ENCODE measurements around the gene TSC22D2. TPM values are rescaled to one million over a fixed set of nuclear protein-coding genes. Genes with fewer than 3 reads are reported as not detected.

The TSC22D2 gene
- total and polyA plus RNA-seq, 2 of the 4 experiments (the other 2 are of a cell fraction), result 12.2 to 20.5 TPM

DNA sequence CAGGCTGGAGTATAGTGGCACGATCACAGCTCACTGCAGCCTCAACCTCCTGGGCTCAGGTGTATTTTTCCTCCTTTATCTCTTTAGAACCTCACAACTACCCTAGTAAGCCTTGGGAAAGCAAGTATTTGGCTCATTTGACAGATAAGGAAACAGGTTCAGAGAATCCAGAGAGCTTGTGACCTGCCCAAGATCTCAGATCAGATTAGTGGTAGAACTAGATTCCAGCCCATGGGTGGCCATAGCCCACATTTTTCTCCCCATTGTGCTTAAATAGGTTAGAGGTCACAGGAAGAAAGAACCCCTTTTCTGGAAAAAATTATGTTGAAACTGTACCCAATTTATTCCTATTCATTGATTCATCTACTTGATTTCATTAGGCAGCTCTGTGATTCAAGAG is 64.3 kb downstream of the TSC22D2 start:
- H4K8ac ChIP-seq (ENCODE audit: low read depth in 2 of 2, low read length in 2 of 2), result no peak overlapping the region
- H3K9ac ChIP-seq (ENCODE audit: low read depth, low read length), result no peak overlapping the region
- no peak overlapping the region for H2BK15ac ChIP-seq (ENCODE audit: low read depth, low read length)
- peaks cover 4% of the 10 kb centered on the region; the same call in 1 of the 2 replicates for H3K9me1 ChIP-seq (ENCODE audit: insufficient read depth, low read length)
- no peak overlapping the region for H3K4ac ChIP-seq (ENCODE audit: low read depth, low read length)
- H4K91ac ChIP-seq (ENCODE audit: insufficient read depth, low read depth, low read length), result no peak overlapping the region
- no peak overlapping the region for H2AFZ ChIP-seq (replicated peaks; ENCODE audit: low read length, poor library complexity)
- H3K27ac ChIP-seq (ENCODE audit: insufficient read depth, low read length), result no peak overlapping the region
- DNase-seq, result no peak
- in situ Hi-C loops (cut with MboI; ENCODE audit: low sequenced_read_pairs) (no loop called here), intact Hi-C loops (cut with micrococcal nuclease) (no loop called here), dilution Hi-C loops (cut with HindIII; ENCODE audit: low sequenced_read_pairs, unreplicated experiment) (no loop called here)
- peaks cover 0 to under 1% of the 10 kb centered on the region in 2 experiments; a peak in 2 of 4 replicates for H3K79me1 ChIP-seq (ENCODE audit: low read depth in 1 of 2, low read length in 2 of 2)
- POLR2A ChIA-PET (ENCODE audit: unreplicated experiment), result no interaction called here
- no peak overlapping the region for H2AK9ac ChIP-seq (replicated peaks; ENCODE audit: low read depth, low read length, poor library complexity)
- no peak overlapping the region for H3K18ac ChIP-seq (ENCODE audit: low read depth, low read length)
- H3K36me3 ChIP-seq (ENCODE audit: control insufficient read depth, insufficient read depth, low read length), result no peaks in the 10 kb centered on the region
- H3K9me3 ChIP-seq (ENCODE audit: control insufficient read depth, insufficient read depth, low read length), result peaks cover 2% of the 10 kb centered on the region; the same call in 1 of the 2 replicates
- peaks cover 7% of the 10 kb centered on the region for H3K4me1 ChIP-seq (ENCODE audit: control insufficient read depth, insufficient read depth, low read length)
- no peak overlapping the region for H3K4me3 ChIP-seq (ENCODE audit: insufficient read depth, low read depth, low read length)
- H2BK120ac ChIP-seq (ENCODE audit: low read depth, low read length), result no peak overlapping the region
- no peak overlapping the region for H4K5ac ChIP-seq (ENCODE audit: low read depth, low read length)
- H3K4me2 ChIP-seq (ENCODE audit: low read depth, low read length), result no peak overlapping the region
- H2AK5ac ChIP-seq (ENCODE audit: low read depth, low read length), result no peak overlapping the region
- BruUV-seq (replicated peaks), result no TSS peak
- no peak overlapping the region for H3K56ac ChIP-seq (ENCODE audit: extremely low read depth, insufficient read depth, low read length)
- TF ChIP-seq BHLHE40 (IDR thresholded peaks at IDR 0.05; ENCODE audit: low read depth, low read length), result no peak
- no peak for TF ChIP-seq SMC3 (IDR thresholded peaks at IDR 0.05; ENCODE audit: low read depth, low read length)
- TF ChIP-seq MAFK (IDR thresholded peaks at IDR 0.05; ENCODE audit: low read depth, low read length), result no peak
- no peak for TF ChIP-seq FOS (IDR thresholded peaks at IDR 0.05; ENCODE audit: low read depth, low read length)
- no peak for TF ChIP-seq RFX5 (IDR thresholded peaks at IDR 0.05; ENCODE audit: low read depth, low read length)
- TF ChIP-seq ELK1 (IDR thresholded peaks at IDR 0.05; ENCODE audit: borderline replicate concordance, low read depth, low read length), result no peak
- TF ChIP-seq NFE2L2 (IDR thresholded peaks at IDR 0.05; ENCODE audit: low read depth, low read length), result no peak
- no peak for TF ChIP-seq MAZ (IDR thresholded peaks at IDR 0.05; ENCODE audit: borderline replicate concordance, low read depth, low read length)
- TF ChIP-seq CEBPB (IDR thresholded peaks at IDR 0.05; ENCODE audit: low read depth, low read length), result no peak
- no peak for TF ChIP-seq RCOR1 (IDR thresholded peaks at IDR 0.05; ENCODE audit: insufficient replicate concordance, low read length)
- no peak for TF ChIP-seq MXI1 (IDR thresholded peaks at IDR 0.05; ENCODE audit: borderline replicate concordance, low read depth, low read length)
- TF ChIP-seq, protein P1, sequence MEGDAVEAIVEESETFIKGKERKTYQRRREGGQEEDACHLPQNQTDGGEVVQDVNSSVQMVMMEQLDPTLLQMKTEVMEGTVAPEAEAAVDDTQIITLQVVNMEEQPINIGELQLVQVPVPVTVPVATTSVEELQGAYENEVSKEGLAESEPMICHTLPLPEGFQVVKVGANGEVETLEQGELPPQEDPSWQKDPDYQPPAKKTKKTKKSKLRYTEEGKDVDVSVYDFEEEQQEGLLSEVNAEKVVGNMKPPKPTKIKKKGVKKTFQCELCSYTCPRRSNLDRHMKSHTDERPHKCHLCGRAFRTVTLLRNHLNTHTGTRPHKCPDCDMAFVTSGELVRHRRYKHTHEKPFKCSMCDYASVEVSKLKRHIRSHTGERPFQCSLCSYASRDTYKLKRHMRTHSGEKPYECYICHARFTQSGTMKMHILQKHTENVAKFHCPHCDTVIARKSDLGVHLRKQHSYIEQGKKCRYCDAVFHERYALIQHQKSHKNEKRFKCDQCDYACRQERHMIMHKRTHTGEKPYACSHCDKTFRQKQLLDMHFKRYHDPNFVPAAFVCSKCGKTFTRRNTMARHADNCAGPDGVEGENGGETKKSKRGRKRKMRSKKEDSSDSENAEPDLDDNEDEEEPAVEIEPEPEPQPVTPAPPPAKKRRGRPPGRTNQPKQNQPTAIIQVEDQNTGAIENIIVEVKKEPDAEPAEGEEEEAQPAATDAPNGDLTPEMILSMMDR (conservative IDR thresholded peaks at IDR 0.05; ENCODE audit: low read depth, low read length), result no peak
- TF ChIP-seq, protein P2, sequence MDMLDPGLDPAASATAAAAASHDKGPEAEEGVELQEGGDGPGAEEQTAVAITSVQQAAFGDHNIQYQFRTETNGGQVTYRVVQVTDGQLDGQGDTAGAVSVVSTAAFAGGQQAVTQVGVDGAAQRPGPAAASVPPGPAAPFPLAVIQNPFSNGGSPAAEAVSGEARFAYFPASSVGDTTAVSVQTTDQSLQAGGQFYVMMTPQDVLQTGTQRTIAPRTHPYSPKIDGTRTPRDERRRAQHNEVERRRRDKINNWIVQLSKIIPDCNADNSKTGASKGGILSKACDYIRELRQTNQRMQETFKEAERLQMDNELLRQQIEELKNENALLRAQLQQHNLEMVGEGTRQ (IDR thresholded peaks at IDR 0.05; ENCODE audit: low read depth, low read length), result no peak
- no peak for TF ChIP-seq RAD21 (IDR thresholded peaks at IDR 0.05; ENCODE audit: low read length)
- TF ChIP-seq POLR2A (IDR thresholded peaks at IDR 0.05; ENCODE audit: low read depth, low read length), result no peak
- TF ChIP-seq CHD1 (IDR thresholded peaks at IDR 0.05; ENCODE audit: low read depth, low read length), result no peak
- ATAC-seq (ENCODE audit: low read depth), result no peak
- no CpG with 5 or more reads among the region's 1 CpG for WGBS, 2 experiments (ENCODE audit: extremely low coverage in 2 of 2, insufficient read length in 1 of 2)
- H3K14ac ChIP-seq (replicated peaks; ENCODE audit: low read depth, low read length), result no peak overlapping the region
- CTCF ChIA-PET, result no interaction called here
- H2BK5ac ChIP-seq (ENCODE audit: low read depth, low read length, poor library complexity, severe bottlenecking), result no peak overlapping the region
- peaks cover 3% of the 10 kb centered on the region; the same call in 1 of the 2 replicates for H4K20me1 ChIP-seq (ENCODE audit: insufficient read depth, low read length)
- H2BK20ac ChIP-seq (ENCODE audit: low read depth, low read length), result no peak overlapping the region
- no peak overlapping the region for H3K23ac ChIP-seq (ENCODE audit: low read depth, low read length)
- H3K27me3 ChIP-seq (ENCODE audit: control insufficient read depth, insufficient read depth, low read length), result no peaks in the 10 kb centered on the region
